Inferior parietal cortex (tissue), 1 donor: Measurements from ENCODE around the gene ARL4C.

ENCODE experiments used
- DNase-seq: peaks from one replicate; pipeline ENCODE4 v3.0.0-alpha.2; 2016; ENCODE audit errors: extremely low spot score

Gene ARL4C

GRCh38 chr2:234447189-234447588, 49.7 kb downstream of the ARL4C start:
- DNase-seq = no peak

- DNase-seq = no peak
Measured at GRCh38 chr2:234446404-234447076, 50.3 kb downstream of the ARL4C start.

GRCh38 chr2:234444893-234445292, 52.0 kb downstream of the ARL4C start:
- no peak for DNase-seq

GRCh38 chr2:234444242-234444730, 52.6 kb downstream of the ARL4C start:
- DNase-seq = no peak
